ENCODE results near the gene ZNF627.

DNA sequence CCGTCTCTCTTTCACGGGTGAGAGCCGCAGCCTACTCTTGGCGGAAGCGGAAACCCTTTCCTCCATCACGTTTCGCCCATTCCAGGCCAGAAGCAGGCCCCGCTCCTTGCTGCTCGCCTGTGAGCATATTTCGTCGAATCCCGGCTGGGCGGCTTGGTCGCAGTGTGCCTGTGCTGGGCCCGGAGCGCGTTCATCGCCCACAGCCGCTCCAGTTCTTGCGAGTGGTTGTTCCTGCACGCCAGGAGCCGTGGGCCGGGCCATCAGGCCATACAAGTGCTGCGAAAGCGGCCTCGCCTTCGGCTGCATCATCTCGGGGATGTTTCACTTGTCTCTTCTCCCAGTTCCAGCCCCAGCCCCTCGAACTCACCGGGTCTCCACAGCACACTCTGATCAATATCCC, 65.0 kb downstream of the ZNF627 start:
- TF ChIP-seq, protein P1, sequence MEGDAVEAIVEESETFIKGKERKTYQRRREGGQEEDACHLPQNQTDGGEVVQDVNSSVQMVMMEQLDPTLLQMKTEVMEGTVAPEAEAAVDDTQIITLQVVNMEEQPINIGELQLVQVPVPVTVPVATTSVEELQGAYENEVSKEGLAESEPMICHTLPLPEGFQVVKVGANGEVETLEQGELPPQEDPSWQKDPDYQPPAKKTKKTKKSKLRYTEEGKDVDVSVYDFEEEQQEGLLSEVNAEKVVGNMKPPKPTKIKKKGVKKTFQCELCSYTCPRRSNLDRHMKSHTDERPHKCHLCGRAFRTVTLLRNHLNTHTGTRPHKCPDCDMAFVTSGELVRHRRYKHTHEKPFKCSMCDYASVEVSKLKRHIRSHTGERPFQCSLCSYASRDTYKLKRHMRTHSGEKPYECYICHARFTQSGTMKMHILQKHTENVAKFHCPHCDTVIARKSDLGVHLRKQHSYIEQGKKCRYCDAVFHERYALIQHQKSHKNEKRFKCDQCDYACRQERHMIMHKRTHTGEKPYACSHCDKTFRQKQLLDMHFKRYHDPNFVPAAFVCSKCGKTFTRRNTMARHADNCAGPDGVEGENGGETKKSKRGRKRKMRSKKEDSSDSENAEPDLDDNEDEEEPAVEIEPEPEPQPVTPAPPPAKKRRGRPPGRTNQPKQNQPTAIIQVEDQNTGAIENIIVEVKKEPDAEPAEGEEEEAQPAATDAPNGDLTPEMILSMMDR (IDR thresholded peaks at IDR 0.05): no peak
- TF ChIP-seq POLR2A (IDR thresholded peaks at IDR 0.05): no peak
